Measurements from ENCODE around the gene TET2.
A peak's percentile ranks its signal among the peaks of the same experiment; 100 is the strongest.

TET2 gene

DNA sequence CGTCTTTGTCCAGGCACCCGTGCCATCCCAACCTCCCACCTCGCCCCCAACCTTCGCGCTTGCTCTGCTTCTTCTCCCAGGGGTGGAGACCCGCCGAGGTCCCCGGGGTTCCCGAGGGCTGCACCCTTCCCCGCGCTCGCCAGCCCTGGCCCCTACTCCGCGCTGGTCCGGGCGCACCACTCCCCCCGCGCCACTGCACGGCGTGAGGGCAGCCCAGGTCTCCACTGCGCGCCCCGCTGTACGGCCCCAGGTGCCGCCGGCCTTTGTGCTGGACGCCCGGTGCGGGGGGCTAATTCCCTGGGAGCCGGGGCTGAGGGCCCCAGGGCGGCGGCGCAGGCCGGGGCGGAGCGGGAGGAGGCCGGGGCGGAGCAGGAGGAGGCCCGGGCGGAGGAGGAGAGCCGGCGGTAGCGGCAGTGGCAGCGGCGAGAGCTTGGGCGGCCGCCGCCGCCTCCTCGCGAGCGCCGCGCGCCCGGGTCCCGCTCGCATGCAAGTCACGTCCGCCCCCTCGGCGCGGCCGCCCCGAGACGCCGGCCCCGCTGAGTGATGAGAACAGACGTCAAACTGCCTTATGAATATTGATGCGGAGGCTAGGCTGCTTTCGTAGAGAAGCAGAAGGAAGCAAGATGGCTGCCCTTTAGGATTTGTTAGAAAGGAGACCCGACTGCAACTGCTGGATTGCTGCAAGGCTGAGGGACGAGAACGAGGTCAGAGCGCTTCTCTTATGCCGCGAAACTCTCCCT lies at the start of gene TET2:
TSS of gene TET2 (plus strand) at position 601 of the 740 bp plus-strand sequence. CDS start 87,067 bp downstream, outside the sequence.
- peak; percentile 87 for DNase-seq

DNA sequence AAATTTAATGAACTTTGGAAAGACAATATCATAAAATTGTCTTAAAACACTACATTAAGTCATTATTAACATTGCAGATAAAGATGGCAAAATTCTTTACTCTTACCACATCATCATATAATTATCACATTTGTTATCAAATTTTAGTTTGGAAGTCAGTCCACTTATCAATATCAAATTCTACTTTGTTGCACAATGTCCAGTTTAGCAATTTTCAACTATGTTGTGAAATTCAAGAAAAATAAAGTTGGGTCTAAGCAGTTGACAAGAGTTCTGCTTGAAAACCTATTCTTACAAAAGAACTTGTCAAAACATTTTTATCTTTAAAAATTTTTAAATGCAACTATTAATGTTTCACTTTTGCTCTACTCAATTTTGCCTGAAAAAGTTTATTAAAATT lies 44.7 kb upstream of the TET2 start:
- no peak for DNase-seq

DNA sequence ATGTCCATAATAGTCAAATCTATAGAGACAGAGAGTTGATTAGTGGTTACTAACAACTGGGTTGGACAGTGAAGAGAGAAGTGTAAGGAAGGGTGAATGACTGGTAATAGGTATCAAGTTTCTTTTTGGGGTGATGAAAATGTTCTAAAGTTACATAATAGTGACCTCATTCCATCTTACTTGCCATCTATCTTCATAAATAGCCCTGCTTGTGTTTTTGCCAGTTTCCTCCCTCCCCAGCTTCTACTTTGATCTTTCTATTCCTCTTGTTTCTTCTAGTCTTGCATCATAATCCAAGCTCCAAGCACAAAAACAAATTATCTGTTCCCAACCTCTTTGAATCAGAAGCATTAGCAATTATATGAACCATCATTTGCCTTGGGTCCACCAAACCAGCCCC lies 40.2 kb upstream of the TET2 start:
- DNase-seq = no peak

DNA sequence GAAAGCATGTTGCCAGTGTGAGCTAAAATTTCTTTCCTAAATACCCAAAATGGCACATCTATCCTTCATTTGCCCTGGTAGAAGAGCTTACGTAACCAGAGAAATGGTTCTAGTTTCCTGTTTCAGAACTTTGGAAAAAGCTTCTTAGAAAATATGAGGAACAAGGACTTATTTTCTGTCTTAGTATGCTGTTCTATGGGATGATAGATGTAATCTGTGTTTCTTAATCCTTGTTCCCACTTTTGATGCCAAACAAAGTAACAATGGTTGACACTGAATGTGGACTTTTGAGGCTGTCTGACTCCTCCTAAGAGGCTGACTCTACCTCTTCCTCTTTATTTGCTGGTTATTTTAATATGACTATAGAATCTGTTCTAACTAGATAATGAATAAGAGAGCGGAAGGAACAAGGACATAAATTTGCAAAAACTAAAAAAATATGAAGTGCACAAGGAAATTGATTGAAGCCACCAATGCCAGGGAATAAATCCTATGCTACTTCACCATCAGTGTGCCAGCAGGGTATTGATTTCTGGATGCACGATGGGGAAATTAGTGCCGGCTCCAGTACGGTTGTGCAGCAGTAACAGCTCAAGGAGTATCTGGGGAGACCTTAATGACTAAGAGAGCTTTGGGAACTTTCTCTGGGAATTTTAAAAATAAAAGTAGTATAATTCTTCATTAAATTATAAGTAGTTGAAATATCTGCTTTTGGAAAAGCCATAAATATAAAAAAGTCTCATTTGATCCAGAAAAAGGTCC lies 39.4 kb upstream of the TET2 start:
- no peak for DNase-seq

DNA sequence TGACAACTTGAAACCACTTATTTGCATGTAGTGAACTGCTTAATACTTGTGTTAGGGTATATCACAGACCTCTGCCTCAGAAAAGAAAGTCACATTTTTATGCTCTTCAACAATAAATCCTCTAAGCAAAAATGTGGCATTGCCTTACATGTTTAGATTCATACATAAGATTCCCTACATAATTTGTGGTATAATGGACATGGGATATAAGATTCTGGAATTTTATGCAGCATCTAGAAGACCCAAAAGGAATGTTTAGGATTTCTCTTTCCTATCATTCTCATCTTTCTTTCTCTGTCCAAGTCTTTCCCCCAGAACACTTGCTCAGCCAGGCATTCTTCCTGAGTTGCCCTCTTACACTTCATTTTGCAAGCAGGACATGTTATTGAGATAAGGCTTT lies 37.7 kb upstream of the TET2 start:
- DNase-seq = no peak

DNA sequence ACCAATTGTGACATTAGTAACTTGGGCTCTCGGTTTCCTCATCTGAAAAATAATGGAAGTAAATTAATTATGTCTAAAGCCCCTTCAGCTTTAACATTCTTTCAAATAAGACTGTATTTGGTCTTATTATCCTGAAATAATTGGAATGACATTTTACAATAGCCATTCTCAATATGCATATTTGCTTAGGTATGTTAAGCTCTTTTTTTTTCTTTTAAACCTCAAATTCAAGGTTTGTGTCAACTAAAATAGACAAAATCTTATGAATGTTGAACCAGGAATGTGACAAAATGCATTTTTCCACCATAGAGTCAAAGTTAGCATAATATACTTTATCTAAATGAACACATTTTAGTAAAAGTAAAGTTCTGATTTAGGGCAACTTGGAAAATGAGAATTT lies 34.4 kb upstream of the TET2 start:
- no peak for DNase-seq

DNA sequence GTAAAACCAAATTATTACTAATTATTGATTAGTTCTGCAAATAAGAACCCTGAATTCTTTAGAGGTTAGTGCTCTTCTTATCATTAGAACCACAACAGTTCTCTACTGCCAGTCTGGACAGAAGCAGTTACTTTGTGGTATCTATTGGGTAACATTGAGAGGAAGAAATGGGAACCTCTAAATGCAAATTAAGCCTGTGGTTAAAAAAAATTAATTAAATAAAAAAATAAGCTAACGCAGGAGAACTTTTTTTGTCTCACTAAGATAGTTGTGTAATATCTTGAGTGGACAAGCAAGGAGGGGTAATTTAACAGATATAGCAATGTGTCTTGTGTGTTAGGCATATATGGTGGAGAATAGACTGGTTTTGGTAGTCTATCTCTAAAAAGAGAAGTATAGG lies 32.9 kb upstream of the TET2 start:
- no peak for DNase-seq

DNA sequence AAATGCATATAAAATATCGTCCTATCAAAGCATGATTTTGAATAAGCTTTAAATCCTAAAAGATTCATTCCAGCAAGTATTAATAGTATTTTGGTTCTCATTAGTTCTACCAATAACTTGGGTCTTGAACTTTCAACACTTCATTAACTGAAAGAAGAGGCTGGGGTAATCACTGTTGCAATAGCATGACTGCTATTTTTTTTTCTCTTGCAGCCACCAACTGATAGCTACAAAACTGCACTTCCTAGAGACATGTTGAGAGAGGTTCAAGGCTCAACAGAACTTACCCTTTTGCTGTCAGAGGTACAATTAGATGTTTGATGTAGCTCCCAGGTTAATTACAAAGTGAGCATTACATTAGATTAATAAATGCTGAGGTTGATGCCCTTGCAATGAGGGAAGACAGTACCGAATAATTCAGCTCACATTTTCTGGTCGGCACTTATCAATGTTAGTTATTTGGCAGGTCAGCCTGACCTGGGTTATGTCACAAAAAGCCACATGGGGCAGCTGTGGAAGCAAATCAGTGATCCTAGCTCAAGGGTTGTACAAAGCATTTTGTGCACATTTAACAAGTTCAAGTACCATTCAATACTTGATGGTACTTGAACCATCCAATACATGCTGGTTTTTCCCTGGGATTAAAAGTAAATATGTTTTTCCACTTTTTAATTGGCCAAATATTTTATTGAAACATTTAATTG lies 29.9 kb upstream of the TET2 start:
- DNase-seq = no peak

DNA sequence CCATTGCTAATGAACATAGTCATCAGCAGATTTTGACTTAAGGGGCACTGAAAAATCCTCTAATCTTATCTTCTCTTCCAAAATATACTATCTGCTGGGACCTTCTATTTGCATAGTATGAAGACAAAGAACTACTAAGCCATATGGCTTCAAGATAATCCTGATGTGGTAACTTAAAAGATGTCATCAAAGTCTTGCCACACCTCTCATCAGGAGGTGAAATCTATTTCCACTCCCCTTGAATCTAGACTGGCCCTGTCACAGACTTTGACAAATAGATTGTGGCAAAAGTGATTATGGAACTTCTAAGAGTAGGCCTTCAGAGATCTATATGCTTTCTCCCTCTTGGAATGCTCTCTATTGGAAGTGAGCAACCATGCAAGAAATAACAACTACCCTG lies 27.3 kb upstream of the TET2 start:
- no peak for DNase-seq

DNA sequence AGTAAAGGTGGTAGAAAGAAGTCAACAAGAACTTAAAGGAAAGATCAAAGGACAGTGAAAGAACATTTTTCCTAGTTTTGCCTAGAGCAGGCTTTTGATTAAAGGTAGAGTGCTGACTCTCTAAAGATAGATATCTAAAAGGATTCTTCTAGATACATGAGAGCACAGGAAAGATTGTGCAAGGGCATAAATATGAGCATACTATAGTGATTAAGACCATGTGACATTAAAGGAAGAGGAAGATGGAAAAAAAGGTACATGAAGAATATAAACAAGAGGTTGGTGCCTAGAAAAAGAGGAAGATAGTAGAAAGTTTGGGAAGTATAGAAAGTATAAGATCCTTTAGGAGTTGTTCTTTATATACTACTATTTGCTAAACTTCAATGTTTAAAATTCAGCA lies 26.1 kb upstream of the TET2 start:
- DNase-seq = no peak

DNA sequence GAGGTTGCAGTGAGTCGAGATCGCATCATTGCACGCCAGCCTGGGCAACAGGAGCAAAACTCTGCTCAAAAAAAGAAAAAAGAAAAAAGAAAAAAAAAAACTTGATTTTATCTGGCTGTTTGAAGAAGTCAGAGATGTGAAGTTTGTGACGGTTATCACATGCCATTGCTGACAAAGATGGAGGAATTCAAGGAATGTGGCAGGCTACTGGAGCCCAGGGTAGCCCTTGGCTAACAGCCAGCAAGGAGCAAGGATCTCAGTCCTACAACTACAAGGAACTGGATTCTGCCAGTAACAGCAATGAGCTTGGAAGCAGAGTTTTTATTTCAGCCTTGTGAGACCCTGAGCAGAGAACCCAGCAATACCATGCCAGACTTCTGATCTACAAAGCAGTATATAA lies 24.3 kb upstream of the TET2 start:
- no peak for DNase-seq

DNA sequence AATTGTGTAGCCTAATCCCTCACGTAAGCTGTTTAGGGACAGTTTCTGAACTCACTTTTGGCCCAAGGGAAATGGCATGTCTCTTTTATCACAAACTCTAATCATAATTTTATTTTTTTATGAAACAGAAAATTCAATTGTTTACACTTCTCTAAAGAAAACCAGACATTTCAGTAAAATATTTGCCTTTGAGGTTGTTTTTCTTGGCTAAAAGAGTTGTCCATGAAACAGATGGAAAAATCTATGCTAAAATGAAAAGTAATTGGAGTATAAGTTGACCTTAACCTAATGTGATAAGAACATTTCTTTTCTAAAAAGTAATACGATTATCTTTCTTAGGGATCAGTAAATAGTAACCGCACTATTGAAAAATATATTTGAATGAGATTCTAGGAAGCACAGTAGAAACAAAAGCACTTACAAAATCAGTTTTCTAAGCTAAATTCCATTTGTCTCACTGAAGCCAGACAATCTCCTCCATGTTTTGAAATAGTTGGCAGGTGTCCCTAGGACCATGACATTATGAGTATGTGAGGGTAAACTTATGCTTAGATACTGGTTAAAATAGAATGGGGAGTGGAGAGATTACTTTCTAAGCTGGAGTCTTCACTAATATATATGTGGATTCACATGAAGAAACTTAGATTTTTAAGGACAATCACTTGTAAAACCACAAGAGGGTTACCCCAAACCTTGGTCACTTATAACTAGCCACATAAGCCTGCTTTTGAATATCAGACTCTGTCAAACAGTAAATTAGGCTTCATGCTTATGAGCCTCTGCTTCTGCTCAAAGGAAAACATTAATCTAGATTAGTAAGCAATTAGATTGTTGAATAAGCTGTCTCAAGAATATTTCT lies 20.1 kb upstream of the TET2 start:
- no peak for DNase-seq

DNA sequence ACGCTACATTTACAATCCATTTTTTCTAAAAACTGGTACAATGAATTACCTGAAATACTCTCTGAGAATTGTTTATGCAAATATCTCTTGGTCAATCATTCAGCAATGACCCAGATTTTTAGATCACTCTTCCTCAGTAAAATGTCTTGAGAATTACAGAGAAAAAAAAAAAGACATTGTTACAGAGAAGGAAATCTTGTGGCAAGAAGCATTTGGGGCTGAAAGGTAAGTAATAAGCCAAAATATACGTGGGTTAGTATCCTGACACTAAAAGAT lies 19.6 kb upstream of the TET2 start:
- no peak for DNase-seq

DNA sequence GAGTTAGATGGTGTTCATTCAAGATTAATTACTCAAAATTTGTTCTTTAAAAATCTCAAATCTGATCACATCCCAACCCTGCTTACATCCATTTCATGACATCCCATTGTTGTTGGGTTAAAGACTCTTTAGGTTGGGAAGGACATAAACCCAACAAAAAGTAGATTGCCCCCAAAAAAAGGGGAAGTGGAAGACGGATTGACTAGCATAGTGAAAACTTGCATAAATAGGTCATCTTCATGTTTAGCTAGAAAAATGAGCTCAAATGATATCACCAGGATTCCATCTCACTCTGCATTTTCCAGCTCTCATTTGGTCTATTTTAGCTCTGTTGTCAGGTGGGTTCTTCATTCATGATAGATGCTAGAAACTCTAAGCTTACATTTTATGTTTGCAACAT lies 18.5 kb upstream of the TET2 start:
- no peak for DNase-seq

DNA sequence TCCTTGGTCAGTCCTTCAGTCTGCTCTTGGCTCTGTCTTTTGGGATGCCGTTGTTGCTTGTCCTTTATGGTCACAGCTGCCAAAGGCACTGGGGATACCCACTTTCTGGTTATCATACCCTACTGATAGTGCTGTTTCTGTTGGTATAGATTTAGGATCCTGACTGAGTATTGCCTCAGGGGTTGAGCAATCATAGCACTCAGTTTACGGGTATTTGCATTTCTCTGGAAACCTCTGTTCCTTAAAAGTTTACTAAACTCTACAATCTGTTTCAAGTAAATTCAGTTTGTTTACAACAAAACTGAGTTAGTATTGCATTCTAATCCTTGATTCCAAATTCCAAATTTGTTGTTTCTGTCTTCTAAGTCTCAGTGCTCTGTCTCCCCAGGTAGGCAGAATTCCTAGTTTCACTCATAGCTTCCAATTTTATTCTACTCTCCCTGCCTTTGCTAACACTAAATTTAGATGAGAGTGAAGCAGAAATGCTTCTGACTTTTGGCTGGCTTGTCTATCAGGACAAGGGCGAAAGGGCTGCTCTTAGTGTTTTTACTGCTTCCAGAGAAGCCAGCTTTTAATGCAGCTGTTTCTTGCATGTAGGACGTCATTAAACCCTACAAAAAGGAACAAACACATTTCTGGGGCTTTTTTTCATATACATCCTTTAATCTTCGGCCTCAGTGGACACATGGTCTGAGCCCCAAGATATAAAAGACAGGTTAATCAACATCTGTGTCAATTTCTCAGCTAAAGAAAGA lies 17.2 kb upstream of the TET2 start:
- no peak for DNase-seq

DNA sequence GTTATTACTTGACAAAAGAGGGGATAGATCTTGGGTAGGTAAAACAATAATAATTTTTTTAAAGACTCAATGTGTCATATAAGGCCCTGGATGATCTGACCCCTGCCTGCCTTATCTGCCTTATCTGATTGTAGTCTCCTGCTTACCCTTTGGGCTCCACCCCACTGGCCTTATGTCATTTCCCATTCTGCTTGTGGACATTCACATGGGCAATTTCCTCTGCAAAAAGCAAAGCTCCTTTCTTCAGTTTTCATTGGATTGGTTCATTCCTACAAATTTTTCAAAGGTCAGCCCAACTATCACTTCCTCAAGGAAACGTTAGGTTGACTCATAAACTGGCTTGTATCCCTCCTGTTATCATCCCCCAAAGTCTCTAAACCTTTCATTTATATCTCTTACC lies 15.7 kb upstream of the TET2 start:
- DNase-seq = no peak

DNA sequence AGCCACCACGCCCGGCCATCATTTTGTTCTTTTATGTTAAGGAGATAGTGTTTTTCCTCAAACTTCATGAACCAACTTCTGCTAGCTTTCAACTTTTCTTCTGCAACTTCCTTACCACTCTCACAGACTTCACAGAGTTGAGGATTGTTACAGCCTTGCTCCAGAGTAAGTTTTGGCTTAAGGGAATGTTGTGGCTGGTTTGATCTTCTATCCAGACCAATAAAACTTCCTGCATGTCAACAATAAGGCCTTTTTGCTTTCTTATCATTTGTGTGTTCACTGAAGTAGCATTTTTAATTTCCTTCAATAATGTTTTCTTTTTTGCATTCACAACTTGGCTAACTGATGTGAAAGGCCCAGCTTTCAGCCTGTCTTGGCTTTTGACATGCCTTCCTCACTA lies 12.7 kb upstream of the TET2 start:
- no peak for DNase-seq

DNA sequence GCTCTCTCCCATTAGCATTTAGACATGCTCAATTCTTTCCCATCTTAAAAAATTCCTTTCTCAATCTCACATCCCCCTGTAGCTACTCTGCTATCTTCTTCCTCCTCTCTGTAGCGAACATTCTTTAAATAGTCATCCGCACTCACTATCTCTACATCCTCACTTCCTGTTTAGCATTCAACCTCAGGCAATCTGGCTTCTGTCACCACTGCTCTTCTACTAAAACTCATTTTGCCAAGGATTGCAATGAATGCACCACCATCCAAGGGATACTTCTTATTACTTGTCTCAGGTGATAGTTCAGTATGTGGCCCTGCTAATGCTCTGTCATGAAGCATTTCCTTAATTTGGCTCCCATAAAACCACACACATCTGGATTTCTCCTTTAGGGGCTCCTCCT lies 10.9 kb upstream of the TET2 start:
- DNase-seq = no peak

DNA sequence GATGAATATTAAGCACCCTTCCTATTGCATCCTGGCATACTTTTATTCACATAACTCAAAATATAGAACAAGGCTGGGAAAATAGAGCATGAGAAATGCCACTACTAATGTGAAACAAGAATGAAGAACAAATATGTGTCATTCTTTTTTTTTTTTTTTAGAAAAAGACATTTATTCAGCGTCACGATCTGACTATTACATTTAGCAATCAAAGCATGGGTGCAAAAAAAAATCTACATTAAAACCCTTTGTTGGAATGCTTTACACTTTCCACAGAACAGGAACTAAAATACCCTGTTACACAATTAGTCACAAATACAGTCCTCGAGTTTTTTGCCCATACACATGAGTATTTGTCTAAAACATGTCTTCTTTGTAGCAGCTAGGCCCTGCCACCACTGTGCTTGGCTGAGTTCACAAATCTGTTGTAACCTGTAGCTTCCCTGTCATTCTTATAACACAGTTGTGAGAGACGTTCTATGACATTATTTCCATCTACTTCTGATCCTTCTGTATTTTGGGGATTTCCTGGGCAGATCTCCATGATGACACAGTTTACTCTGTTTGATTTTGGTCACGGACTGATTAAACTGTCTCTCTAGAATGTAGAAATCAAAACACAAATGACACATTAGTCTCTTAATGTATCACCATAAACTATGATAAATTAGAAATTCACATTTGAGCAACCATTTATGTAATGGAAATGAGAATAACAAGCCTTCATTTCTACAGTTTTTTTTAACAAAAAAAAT lies 9.4 kb upstream of the TET2 start:
- no peak for DNase-seq

DNA sequence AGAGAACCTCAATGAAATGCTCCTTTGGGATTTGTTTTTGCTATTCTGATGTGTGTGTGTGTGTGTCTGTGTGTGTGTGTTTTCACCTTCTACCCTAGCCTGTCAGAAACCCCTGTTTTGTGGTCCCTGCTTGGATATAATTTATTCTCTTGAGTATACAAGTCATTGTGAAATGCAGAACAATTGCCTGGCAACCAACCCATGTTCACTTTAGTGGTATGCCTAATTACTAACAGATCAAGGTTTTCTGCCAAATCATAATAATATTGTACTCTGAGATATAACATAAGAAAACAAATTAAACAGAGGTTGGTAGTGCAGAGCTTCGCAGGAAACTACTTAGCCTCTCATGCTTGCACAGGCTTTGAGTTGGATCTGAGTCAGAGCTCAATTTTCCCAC lies 7.0 kb upstream of the TET2 start:
- no peak for DNase-seq

DNA sequence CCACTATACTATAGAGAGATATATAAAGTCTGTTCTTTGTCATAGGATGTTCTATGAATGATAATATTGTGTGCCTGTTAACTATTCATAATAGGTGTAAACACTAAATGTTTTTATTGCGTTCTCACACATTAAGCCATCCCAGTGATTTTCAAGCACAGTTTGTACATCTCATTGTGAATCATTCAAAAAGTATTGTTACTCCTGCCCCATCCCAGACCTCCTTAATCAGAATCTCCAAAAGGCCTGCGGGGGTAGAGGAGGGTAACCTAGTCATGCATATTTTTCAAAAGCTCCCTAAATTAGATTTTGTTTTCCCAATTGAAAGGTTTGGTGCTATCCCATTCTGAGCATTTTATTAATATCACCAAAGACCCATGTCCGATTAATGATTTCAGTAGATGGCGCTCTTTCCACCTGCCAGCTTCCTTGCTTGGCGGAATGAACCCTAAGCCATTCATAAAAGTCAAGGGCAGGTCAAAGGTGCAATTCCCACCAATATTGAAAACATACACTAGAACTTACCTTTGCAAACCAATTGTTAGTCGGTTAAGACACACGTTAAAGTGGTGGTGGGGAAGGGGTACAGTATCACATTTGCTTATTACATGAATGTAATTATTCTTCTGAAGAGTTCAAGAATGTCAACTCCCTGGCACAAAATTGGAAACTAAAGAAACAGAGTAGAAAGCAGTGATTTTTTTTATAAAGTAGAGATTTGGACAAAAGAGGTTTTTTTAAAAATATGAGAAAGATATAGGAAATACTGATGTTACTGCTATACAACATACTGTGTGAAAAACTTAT lies 5.8 kb upstream of the TET2 start:
- DNase-seq = peak; percentile 33
